NB4 (cell line): ENCODE data around the gene DLG1.

Experiments
- DNase-seq: peaks from one replicate; pipeline ENCODE4 v3.0.0; 2010; ENCODE audit warnings: low read depth
- H3K4me3 ChIP-seq: one replicate; pipeline ENCODE4 v1.5.1; 2011; ENCODE audit warnings: mild to moderate bottlenecking, low read depth, low read length, moderate library complexity
- CTCF ChIP-seq: IDR thresholded peaks from one replicate; pipeline ENCODE4 v1.5.1; 2012; ENCODE audit warnings: low read depth, low read length
- MAX ChIP-seq: IDR thresholded peaks from 2 replicates; pipeline ENCODE4 v1.6.1; 2011; ENCODE audit warnings: low read depth, low read length
- MYC ChIP-seq: IDR thresholded peaks from 2 replicates; pipeline ENCODE4 v1.6.1; 2011; ENCODE audit warnings: low read depth, low read length
- POLR2A ChIP-seq: IDR thresholded peaks from 2 replicates; pipeline ENCODE4 v1.6.1; 2011; ENCODE audit warnings: mild to moderate bottlenecking; ENCODE audit not compliant: insufficient read length; ENCODE audit errors: extremely low read depth

The DLG1 gene

GRCh38 chr3:197011780-197012539 is 286.5 kb downstream of the DLG1 start:
- no peak overlapping the region for H3K4me3 ChIP-seq
- no peak for DNase-seq
- no peak for TF ChIP-seq MAX
- no peak for TF ChIP-seq POLR2A
- no peak for TF ChIP-seq MYC
- no peak for TF ChIP-seq CTCF

DNA sequence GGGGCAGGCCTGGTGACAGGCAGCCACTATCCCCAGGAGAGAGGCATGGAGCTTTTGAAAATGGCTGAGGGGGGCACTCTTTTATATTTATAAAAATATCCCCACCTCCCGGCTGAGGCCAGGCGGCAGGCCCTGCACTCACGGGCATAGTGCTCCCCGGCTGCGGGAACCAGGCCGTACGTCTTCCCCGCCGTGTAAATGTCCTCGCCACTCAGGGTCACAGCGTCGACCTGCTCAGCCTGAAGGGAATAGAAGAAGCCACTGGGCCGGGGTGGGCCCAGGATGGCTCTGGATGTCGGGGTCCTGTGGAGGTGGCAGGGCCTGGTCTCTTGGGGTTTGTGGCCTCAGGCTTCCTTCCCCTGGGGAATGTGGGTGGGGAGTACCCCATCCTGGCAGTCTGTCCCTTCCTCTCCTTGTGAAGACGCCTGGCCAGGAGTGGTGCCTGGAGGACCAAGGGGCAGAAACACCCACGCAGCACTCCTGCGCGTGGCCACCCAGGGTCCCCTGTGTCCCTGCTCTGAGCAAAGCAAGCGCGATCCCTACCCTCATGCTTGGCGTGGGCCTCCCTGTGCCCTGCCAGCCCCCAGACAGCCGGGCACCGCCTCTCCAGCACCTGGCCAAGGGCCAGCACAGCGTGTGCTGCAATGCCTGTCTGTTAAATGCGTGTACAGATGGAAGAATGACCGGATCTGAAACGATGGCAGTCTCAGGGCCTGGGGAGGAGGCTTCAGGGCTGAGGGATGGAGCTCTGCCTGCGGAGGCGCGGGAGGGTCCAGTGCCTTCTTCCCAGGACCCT is 287.7 kb downstream of the DLG1 start:
- no peak for TF ChIP-seq MAX
- no peak for DNase-seq
- no peak overlapping the region for H3K4me3 ChIP-seq

DNA sequence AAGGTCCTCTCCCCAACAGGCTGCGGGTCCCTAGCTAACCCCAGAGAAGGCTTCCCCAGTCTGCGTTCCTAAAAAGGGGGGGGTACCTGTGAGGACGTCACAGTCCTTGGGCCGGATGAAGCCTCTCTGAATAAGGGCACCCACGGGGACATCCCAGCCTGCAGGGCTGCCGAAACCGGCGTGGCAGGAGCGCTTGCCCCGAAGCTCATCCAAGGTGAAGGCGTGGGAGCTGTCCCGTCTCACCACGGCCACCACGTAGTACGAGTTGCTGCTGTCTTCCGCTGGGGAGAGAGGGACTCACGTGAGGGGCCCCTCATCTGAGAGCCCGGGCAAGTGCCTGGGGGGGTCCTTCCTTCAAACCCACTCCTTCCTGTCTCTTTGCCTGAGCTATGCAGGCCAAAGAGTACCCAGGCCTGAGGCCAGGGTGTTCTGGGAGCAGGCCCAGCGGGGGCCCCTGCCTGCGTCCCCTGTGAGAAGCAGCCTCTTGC is 288.8 kb downstream of the DLG1 start:
- TF ChIP-seq CTCF (no peak), MYC (no peak), POLR2A (no peak), MAX (no peak)
- no peak overlapping the region for H3K4me3 ChIP-seq
- no peak for DNase-seq

- no peak overlapping the region for H3K4me3 ChIP-seq
- DNase-seq, result no peak
- TF ChIP-seq MAX (no peak), CTCF (no peak), POLR2A (no peak), MYC (no peak)
Observed at GRCh38 chr3:197008436-197009209, 289.8 kb downstream of the DLG1 start.

GRCh38 chr3:197007953-197008352 is 290.5 kb downstream of the DLG1 start:
- DNase-seq, result no peak
- TF ChIP-seq MYC, result no peak
- TF ChIP-seq POLR2A, result no peak
- TF ChIP-seq CTCF, result no peak
- TF ChIP-seq MAX, result no peak

More at GRCh38 chr3:197007953-197008352, 290.5 kb downstream of the DLG1 start:
- no peak overlapping the region for H3K4me3 ChIP-seq
